B cell (primary cell): ENCODE results near the gene DHDDS. TPM values are rescaled to one million over a fixed set of nuclear protein-coding genes. Genes with fewer than 3 reads are reported as not detected.

Experiments
- ATAC-seq: fragments of 200-7000 bp; cut with Tn5 transposase; one replicate; pipeline ENCODE4 v1.10.0; 2021; ENCODE audit warnings: low read depth, mild to moderate bottlenecking, moderate number of reproducible peaks, moderate library complexity
- CTCF ChIA-PET: fragments of 350-600 bp; sonication (Branson Sonifier 250); formaldehyde crosslinking; loops from one replicate; lab custom pipeline; 2021; ENCODE audit warnings: antibody characterized with exemption, inconsistent platforms; lab: Charles Lee
- POLR2A ChIA-PET: fragments of 350-600 bp; sonication (Branson Sonifier 250); formaldehyde crosslinking; loops from one replicate; lab custom pipeline; 2021; ENCODE audit warnings: antibody characterized with exemption; lab: Charles Lee
- DNase-seq: peaks from one replicate; pipeline ENCODE4 v3.0.0; 2013
- H2AFZ ChIP-seq: 2 replicates; pipeline ENCODE4 v1.6.1; 2012; ENCODE audit warnings: mild to moderate bottlenecking, low read depth, low read length; ENCODE audit not compliant: insufficient read depth, poor library complexity, severe bottlenecking
- H3K27ac ChIP-seq, 2 donors: 1 replicate in 1 of 2; 2 replicates in 1 of 2; pipeline ENCODE4 v1.5.1; 2012 to 2013; ENCODE audit warnings: low read length in 2 of 2, mild to moderate bottlenecking in 2 of 2, moderate library complexity in 1 of 2
- H3K27me3 ChIP-seq, 4 experiments: fragments of 200-600 bp in 1 of 4; sonication (generic) in 1 of 4; replicated peaks in 1 of 4; 1 replicate in 2 of 4; 2 replicates in 2 of 4; pipeline versions ENCODE4 v1.6.1 to v1.7.0; 2013 to 2016; ENCODE audit warnings: low read length in 3 of 4, mild to moderate bottlenecking in 2 of 4, mixed read lengths in 1 of 4, moderate library complexity in 1 of 4; ENCODE audit not compliant: insufficient read depth in 4 of 4, control insufficient read depth in 3 of 4; ENCODE audit errors: control extremely low read depth in 1 of 4
- H3K36me3 ChIP-seq, 2 experiments: replicated peaks in 1 of 2; 1 replicate in 1 of 2; 2 replicates in 1 of 2; pipeline versions ENCODE4 v1.6.1 to v1.7.1; 2013; ENCODE audit warnings: low read length in 1 of 2; ENCODE audit not compliant: insufficient read depth in 2 of 2, control insufficient read depth in 1 of 2; ENCODE audit errors: control extremely low read depth in 1 of 2, extremely low read depth in 1 of 2
- H3K4me1 ChIP-seq, 2 donors: fragments of 200-600 bp in 1 of 2; sonication (generic) in 1 of 2; 1 replicate in 1 of 2; 2 replicates in 1 of 2; pipeline versions ENCODE4 v1.5.1 to v1.6.1; 2013 to 2017; ENCODE audit warnings: low read length in 2 of 2; ENCODE audit not compliant: control insufficient read depth in 2 of 2, insufficient read depth in 2 of 2
- H3K4me2 ChIP-seq: replicated peaks from 2 replicates; pipeline ENCODE3; 2012; ENCODE audit warnings: mild to moderate bottlenecking, low read depth, low read length; ENCODE audit not compliant: poor library complexity, severe bottlenecking
- H3K4me3 ChIP-seq, 5 experiments: fragments of 200-600 bp in 1 of 5; sonication (generic) in 1 of 5; 1 replicate in 3 of 5; 2 replicates in 2 of 5; pipeline versions ENCODE4 v1.5.1 to v1.7.0; 2011 to 2016; ENCODE audit warnings: low read length in 4 of 5, mild to moderate bottlenecking in 4 of 5, low read depth in 2 of 5, control low read depth in 1 of 5, moderate library complexity in 1 of 5; ENCODE audit not compliant: insufficient read depth in 1 of 5; ENCODE audit errors: control extremely low read depth in 1 of 5, extremely low read depth in 1 of 5
- H3K79me2 ChIP-seq: fragments of 200-600 bp; sonication (generic); one replicate; pipeline ENCODE4 v1.6.0; 2016; ENCODE audit warnings: low read length; ENCODE audit not compliant: control insufficient read depth, insufficient read depth
- H3K9ac ChIP-seq: fragments of 200-600 bp; sonication (generic); 2 replicates; pipeline ENCODE4 v1.6.1; 2017; ENCODE audit warnings: mild to moderate bottlenecking, low read length, moderate library complexity
- H3K9me3 ChIP-seq, 3 donors: one replicate each; pipeline versions ENCODE4 v1.6.1 to v1.7.1; 2013; ENCODE audit warnings: low read length in 2 of 3; ENCODE audit not compliant: control insufficient read depth in 2 of 3, insufficient read depth in 1 of 3; ENCODE audit errors: control extremely low read depth in 1 of 3
- H4K20me1 ChIP-seq: 2 replicates; pipeline ENCODE4 v1.6.0; 2012; ENCODE audit warnings: mild to moderate bottlenecking, low read length; ENCODE audit not compliant: insufficient read depth, control insufficient read depth, poor library complexity, severe bottlenecking
- H3K27ac Mint-ChIP-seq: one replicate; pipeline ENCODE4 v1.8.0; 2021; ENCODE audit warnings: mixed read lengths
- H3K27me3 Mint-ChIP-seq: one replicate; pipeline ENCODE4 v1.8.0; 2021; ENCODE audit warnings: mixed read lengths
- H3K4me1 Mint-ChIP-seq: one replicate; pipeline ENCODE4 v1.8.0; 2021; ENCODE audit warnings: mixed read lengths
- H3K4me3 Mint-ChIP-seq: one replicate; pipeline ENCODE4 v1.8.0; 2021; ENCODE audit warnings: mixed read lengths
- H3K9me3 Mint-ChIP-seq: one replicate; pipeline ENCODE4 v1.8.0; 2022; ENCODE audit warnings: mixed read lengths; ENCODE audit not compliant: insufficient read depth
- CTCF ChIP-seq: fragments of 200-600 bp; IDR thresholded peaks from one replicate; pipeline ENCODE4 v1.8.0; 2022; ENCODE audit warnings: antibody characterized with exemption, mild to moderate bottlenecking
- EZH2 ChIP-seq: IDR thresholded peaks from 2 replicates; pipeline ENCODE4 v1.6.1; 2012; ENCODE audit warnings: borderline replicate concordance, low read depth, mild to moderate bottlenecking, moderate library complexity, low read length; ENCODE audit not compliant: insufficient read depth, poor library complexity, severe bottlenecking
- whole genome bisulfite sequencing: methylation state at CpG from one replicate; pipeline ENCODE4 v1.1.5; 2013; ENCODE audit warnings: missing lambda C conversion rate; ENCODE audit not compliant: insufficient coverage; 5-methylcytosine and 5-hydroxymethylcytosine counted together
- intact Hi-C: fragments of 100-400 bp; cut with micrococcal nuclease; formaldehyde crosslinking; loops from one replicate; pipeline ENCODE4 v1.10.0; 2022
- polyA plus RNA-seq: library from polyadenylated mRNA; depleted of rRNA; stranded (reverse); fragments of >200 nt; gene quantifications from 2 replicates; pipeline ENCODE4 v1.2.3, GENCODE V29; 2012
- total RNA-seq, 2 donors: library from RNA; stranded (reverse); fragments of 120-200 nt in 1 of 2; gene quantifications; 1 replicate in 1 of 2; 2 replicates in 1 of 2; pipeline versions ENCODE4 v1.2.3 to v1.2.4, GENCODE V29; 2013 to 2022

The DHDDS gene
- total and polyA plus RNA-seq, 2 donors (not counting 1 experiment from before 2014, with no cell fraction given) = 20.4 to 54.2 TPM

DNA sequence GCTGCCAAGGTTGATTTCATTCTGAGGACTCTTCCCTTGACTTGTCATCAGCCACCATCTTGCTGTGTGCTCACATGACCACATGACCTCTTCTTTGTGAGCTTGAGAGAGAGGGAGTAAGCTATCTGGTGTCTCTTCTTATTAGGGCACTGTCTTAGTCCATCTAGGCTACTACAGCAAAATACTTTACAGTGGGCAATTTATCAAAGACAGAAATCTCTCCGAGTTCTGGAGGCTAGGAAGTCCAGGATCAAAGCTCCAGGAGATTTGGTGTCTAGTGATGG is 85.6 kb downstream of the DHDDS start:
- no peak overlapping the region for H3K4me2 ChIP-seq
- Mint-ChIP-seq H3K4me3 (no peak overlapping the region), H3K27me3 (peaks cover 7% of the 10 kb centered on the region), H3K9me3 (no peaks in the 10 kb centered on the region), H3K4me1 (no peaks in the 10 kb centered on the region), H3K27ac (no peak overlapping the region)
- H3K9me3 ChIP-seq = no peaks in the 10 kb centered on the region
- ATAC-seq (no peak), DNase-seq (no peak)
- intact Hi-C loops = no loop called here
- WGBS = no CpG with 5 or more reads among the region's 1 CpG
- H3K27ac ChIP-seq = no peak overlapping the region
- TF ChIP-seq CTCF = no peak
- TF ChIP-seq EZH2 = no peak
- H3K27me3 ChIP-seq = no peaks in the 10 kb centered on the region
- CTCF ChIA-PET = interaction anchor here (1.1 to 2.0 kb wide), 2 partner anchors 14 to 21 kb away, joined by 3 to 8 read pairs; no protein-coding TSS in a partner anchor
- H3K36me3 ChIP-seq = no peaks in the 10 kb centered on the region
- POLR2A ChIA-PET = interaction anchor here (0.6 to 0.7 kb wide), 3 partner anchors 10 to 375 kb away, joined by 3 to 5 read pairs (median 4); no protein-coding TSS in a partner anchor
- no peaks in the 10 kb centered on the region for H3K4me1 ChIP-seq
- H4K20me1 ChIP-seq = no peaks in the 10 kb centered on the region
- no peak overlapping the region for H2AFZ ChIP-seq
- no peak overlapping the region for H3K4me3 ChIP-seq
- H3K79me2 ChIP-seq = no peaks in the 10 kb centered on the region
- no peak overlapping the region for H3K9ac ChIP-seq

DNA sequence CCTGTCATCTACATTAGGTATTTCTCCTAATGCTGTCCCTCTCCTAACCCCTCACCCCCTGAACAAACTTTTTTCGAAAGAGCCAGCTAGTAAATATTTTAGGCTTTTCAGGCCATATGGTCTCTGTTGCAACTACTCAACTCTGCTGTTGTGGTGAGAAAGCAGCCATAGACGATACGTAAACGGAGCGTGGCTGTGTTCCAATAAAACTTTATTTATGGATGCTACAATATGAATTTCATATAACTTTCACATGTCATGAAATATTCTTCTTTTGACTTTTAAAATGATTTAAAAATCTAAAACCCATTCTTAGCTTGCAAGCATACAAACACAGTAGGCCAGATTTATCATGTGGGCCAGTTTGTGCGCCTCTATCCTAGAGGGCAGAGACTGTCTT is 86.2 kb downstream of the DHDDS start:
- H3K27me3 Mint-ChIP-seq = peaks cover 7% of the 10 kb centered on the region

More for the DNA sequence above, 86.2 kb downstream of the DHDDS start:
- no peak overlapping the region for H3K4me3 ChIP-seq
- Mint-ChIP-seq H3K27ac (no peak overlapping the region), H3K4me3 (no peak overlapping the region), H3K4me1 (no peaks in the 10 kb centered on the region), H3K9me3 (no peaks in the 10 kb centered on the region)
- H3K9me3 ChIP-seq = no peaks in the 10 kb centered on the region
- no peak overlapping the region for H3K9ac ChIP-seq
- DNase-seq (no peak), ATAC-seq (no peak)
- WGBS = 100% methylated on average over 1 of the region's 6 CpGs
- H3K36me3 ChIP-seq = no peaks in the 10 kb centered on the region
- no peak overlapping the region for H3K27ac ChIP-seq
- no peaks in the 10 kb centered on the region for H3K4me1 ChIP-seq
- intact Hi-C loops = no loop called here
- no peaks in the 10 kb centered on the region for H3K79me2 ChIP-seq
- H2AFZ ChIP-seq = no peak overlapping the region
- ChIA-PET POLR2A (interaction anchor here (0.7 kb wide), 1 partner anchor 28 kb away, joined by 6 read pairs; no protein-coding TSS in a partner anchor), CTCF (interaction anchor here (1.0 to 2.0 kb wide), 3 partner anchors 12 to 20 kb away, joined by 3 to 8 read pairs (median 3); no protein-coding TSS in a partner anchor)
- no peak overlapping the region for H3K4me2 ChIP-seq
- no peaks in the 10 kb centered on the region for H4K20me1 ChIP-seq
- TF ChIP-seq EZH2 (no peak), CTCF (no peak)
- no peaks in the 10 kb centered on the region for H3K27me3 ChIP-seq
